Colonic mucosa (tissue), 4 donors: ENCODE measurements around the gene MCTP2. TPM values are rescaled to one million over a fixed set of nuclear protein-coding genes. Genes with fewer than 3 reads are reported as not detected.

ENCODE experiments used
- DNase-seq: peaks from one replicate; pipeline ENCODE4 v3.0.0-alpha.2; 2020
- H3K27ac ChIP-seq: fragments of 200-600 bp; one replicate; pipeline ENCODE4 v1.8.0; 2021
- H3K27me3 ChIP-seq: fragments of 200-600 bp; one replicate; pipeline ENCODE4 v1.8.0; 2021
- H3K36me3 ChIP-seq: fragments of 200-600 bp; one replicate; pipeline ENCODE4 v1.8.0; 2021
- H3K4me1 ChIP-seq: fragments of 200-600 bp; one replicate; pipeline ENCODE4 v1.8.0; 2021; ENCODE audit warnings: mild to moderate bottlenecking
- H3K4me3 ChIP-seq: fragments of 200-600 bp; one replicate; pipeline ENCODE4 v1.8.0; 2021
- H3K9ac ChIP-seq, 2 donors: one replicate each; pipeline ENCODE4 v1.7.0; 2013; ENCODE audit warnings: control low read depth in 2 of 2, low read depth in 2 of 2, low read length in 2 of 2
- H3K9me3 ChIP-seq: fragments of 200-600 bp; one replicate; pipeline ENCODE4 v1.8.0; 2021
- intact Hi-C: fragments of 100-400 bp; cut with DNase I; formaldehyde crosslinking; loops from one replicate; pipeline ENCODE4 v1.14.1; 2022
- total RNA-seq, 2 donors: library from RNA; stranded (reverse); fragmentation: NEBNext Ultra II Directional in 1 of 2; extraction: Animal tissue kit (Norgen Biotek cat#: 25700) in 1 of 2; gene quantifications; one replicate each; pipeline ENCODE4 v1.2.1, GENCODE V29; 2021
- TF ChIP-seq, protein P1 (sequence below): fragments of 200-600 bp; IDR thresholded peaks from one replicate; pipeline ENCODE4 v1.8.0; 2022; ENCODE audit warnings: antibody characterized with exemption, mild to moderate bottlenecking
- donor health status: healthy.
- donor health status: DM: no; HTN: no; CAD: no.
- donor health status: DM: no; HTN: no; CAD: no.

The MCTP2 gene
- total RNA-seq, 2 donors from 2014 or later, result 56.4 to 88.3 TPM

DNA sequence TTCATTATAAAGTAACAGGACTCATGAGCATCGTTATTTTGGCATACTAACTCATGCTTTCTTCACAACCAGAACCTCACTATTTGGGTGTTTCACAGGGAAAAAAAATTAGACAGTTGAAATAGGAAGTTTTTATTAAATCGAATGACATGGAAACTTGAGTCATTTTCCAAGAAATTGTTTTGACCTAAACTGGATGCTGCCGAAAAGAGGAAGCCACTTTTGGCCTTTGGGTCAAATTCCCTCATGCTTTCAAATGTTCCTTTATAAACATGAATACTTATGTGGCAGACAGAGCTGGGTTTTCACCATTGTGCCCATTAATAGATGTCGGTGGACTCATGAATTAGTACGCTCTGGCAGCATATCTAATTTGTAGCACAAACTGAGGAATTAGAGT lies 224.9 kb downstream of the MCTP2 start:
- H3K4me3 ChIP-seq, result no peak overlapping the region
- no peaks in the 10 kb centered on the region for H3K27me3 ChIP-seq
- TF ChIP-seq, protein P1, sequence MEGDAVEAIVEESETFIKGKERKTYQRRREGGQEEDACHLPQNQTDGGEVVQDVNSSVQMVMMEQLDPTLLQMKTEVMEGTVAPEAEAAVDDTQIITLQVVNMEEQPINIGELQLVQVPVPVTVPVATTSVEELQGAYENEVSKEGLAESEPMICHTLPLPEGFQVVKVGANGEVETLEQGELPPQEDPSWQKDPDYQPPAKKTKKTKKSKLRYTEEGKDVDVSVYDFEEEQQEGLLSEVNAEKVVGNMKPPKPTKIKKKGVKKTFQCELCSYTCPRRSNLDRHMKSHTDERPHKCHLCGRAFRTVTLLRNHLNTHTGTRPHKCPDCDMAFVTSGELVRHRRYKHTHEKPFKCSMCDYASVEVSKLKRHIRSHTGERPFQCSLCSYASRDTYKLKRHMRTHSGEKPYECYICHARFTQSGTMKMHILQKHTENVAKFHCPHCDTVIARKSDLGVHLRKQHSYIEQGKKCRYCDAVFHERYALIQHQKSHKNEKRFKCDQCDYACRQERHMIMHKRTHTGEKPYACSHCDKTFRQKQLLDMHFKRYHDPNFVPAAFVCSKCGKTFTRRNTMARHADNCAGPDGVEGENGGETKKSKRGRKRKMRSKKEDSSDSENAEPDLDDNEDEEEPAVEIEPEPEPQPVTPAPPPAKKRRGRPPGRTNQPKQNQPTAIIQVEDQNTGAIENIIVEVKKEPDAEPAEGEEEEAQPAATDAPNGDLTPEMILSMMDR, result no peak
- no peaks in the 10 kb centered on the region for H3K9me3 ChIP-seq
- intact Hi-C loops, result no loop called here
- no peak overlapping the region for H3K9ac ChIP-seq
- no peak overlapping the region for H3K27ac ChIP-seq
- DNase-seq, result no peak
- H3K36me3 ChIP-seq, result no peaks in the 10 kb centered on the region
- no peaks in the 10 kb centered on the region for H3K4me1 ChIP-seq

DNA sequence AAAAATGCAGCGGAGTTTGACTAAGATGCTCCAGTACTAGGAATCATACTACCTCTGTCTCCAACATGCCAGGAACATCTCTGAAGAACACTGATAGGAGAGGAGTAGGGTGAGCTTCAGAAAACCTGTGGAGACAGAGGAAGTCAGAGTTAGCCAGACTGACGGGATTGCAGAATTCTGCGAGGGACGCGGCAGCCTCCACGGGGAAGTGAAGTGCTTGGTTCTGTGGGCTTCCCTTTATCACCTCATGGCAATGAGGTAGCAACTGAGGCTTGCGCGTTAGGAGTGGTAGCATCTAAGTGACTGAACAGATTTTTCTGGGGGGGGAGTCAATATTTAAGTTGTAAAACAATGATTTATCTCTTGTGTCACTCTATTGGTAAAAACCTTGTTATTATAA lies 226.3 kb downstream of the MCTP2 start:
- intact Hi-C loops, result no loop called here
- no peak overlapping the region for H3K4me3 ChIP-seq
- TF ChIP-seq, protein P1, result no peak
- no peaks in the 10 kb centered on the region for H3K36me3 ChIP-seq
- H3K27me3 ChIP-seq, result no peaks in the 10 kb centered on the region
- DNase-seq, result no peak
- no peak overlapping the region for H3K27ac ChIP-seq
- no peaks in the 10 kb centered on the region for H3K4me1 ChIP-seq
- no peaks in the 10 kb centered on the region for H3K9me3 ChIP-seq
- H3K9ac ChIP-seq, result no peak overlapping the region

DNA sequence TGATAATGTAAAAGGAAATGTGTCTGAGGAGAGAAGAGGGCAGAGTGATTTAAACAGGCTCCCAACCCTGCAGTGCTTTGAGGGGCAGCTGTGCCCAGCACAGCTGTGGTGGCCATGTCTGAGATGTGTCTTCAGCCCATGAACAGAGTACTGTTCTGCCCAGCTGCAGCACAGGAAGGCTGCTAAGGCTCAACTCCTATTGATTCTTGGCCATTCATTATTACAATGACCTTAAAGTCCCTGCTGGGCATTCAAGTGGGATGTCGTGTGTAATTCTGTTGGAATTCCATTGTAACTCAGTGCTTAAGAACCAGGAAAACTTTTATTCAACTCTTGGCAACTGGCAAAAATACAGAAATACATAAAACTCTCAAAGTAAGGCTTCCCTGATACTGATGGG lies 229.3 kb downstream of the MCTP2 start:
- no peak for DNase-seq
- H3K36me3 ChIP-seq, result no peaks in the 10 kb centered on the region
- no peak overlapping the region for H3K4me3 ChIP-seq
- intact Hi-C loops, result no loop called here
- H3K9me3 ChIP-seq, result no peaks in the 10 kb centered on the region
- H3K4me1 ChIP-seq, result no peaks in the 10 kb centered on the region
- H3K9ac ChIP-seq, result no peak overlapping the region
- no peak overlapping the region for H3K27ac ChIP-seq
- TF ChIP-seq, protein P1, result no peak
- no peaks in the 10 kb centered on the region for H3K27me3 ChIP-seq

DNA sequence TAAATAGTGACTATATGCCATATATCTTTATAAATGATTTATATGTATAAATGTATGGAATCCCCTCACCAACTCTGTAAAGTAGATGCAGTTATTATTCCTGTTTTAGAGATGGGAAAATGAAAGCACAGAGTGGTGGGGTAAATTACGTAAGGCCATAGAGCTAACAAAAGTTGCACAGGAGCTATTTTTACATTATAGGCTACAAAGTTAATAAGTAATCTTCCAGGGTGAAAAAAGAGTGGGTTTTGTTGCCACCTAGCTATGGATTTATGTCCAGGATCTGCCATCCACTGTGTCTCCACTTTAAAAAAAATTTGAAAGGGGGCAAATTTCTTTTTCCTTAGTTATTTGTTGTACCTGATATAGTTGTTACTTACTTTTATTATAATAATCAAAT lies 235.7 kb downstream of the MCTP2 start:
- H3K4me3 ChIP-seq, result no peak overlapping the region
- DNase-seq, result no peak
- H3K36me3 ChIP-seq, result no peaks in the 10 kb centered on the region
- no peaks in the 10 kb centered on the region for H3K27me3 ChIP-seq
- TF ChIP-seq, protein P1, result no peak
- no peak overlapping the region for H3K27ac ChIP-seq
- intact Hi-C loops, result no loop called here
- no peaks in the 10 kb centered on the region for H3K9me3 ChIP-seq
- H3K4me1 ChIP-seq, result no peaks in the 10 kb centered on the region
- no peak overlapping the region for H3K9ac ChIP-seq

DNA sequence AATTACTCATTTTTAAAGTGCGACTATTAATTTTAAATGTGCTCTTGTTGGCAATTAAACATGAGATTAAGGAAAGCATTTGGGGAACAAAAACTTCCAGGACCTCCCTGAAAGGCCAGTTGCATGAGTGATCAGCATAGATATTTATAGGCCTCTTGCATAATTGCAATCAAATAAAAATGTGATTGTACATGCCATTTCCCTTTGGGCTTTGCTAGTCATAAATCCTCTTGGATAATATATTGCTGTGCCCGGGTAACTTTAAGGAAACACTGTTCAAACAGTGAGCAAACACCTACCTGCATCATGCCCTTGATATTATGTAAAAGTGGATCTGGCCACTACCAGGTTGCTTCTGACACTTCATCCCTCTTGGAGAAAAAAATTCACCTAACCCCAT lies 239.1 kb downstream of the MCTP2 start:
- TF ChIP-seq, protein P1, result no peak
- H3K9ac ChIP-seq, result no peak overlapping the region
- no peaks in the 10 kb centered on the region for H3K9me3 ChIP-seq
- H3K4me1 ChIP-seq, result no peaks in the 10 kb centered on the region
- no peak for DNase-seq
- H3K36me3 ChIP-seq, result no peaks in the 10 kb centered on the region
- H3K27me3 ChIP-seq, result no peaks in the 10 kb centered on the region
- H3K4me3 ChIP-seq, result no peak overlapping the region
- H3K27ac ChIP-seq, result no peak overlapping the region
- intact Hi-C loops, result no loop called here

DNA sequence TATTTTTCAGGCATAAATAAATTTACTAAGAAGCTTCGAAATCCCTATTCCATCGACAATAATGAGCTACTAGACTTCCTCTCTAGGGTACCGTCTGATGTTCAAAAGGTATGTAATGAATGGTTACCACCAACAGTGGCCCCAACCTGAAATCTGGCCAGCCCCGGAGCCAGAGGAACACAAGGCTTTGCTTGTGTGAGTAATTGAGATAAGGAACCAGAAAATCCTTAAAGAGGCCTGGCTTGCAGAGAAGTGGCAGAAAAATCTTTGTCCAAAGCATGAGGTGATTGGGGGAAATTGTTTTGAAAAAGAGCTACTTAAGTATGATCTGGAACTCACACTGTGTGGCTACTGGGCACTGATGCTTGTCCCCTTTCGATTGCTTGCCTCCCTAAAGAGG lies 245.3 kb downstream of the MCTP2 start:
- H3K4me1 ChIP-seq, result no peaks in the 10 kb centered on the region
- no peaks in the 10 kb centered on the region for H3K27me3 ChIP-seq
- no peak overlapping the region for H3K27ac ChIP-seq
- no peaks in the 10 kb centered on the region for H3K36me3 ChIP-seq
- H3K4me3 ChIP-seq, result no peak overlapping the region
- no peaks in the 10 kb centered on the region for H3K9me3 ChIP-seq
- intact Hi-C loops, result no loop called here
- DNase-seq, result no peak
- TF ChIP-seq, protein P1, result no peak
- no peak overlapping the region for H3K9ac ChIP-seq
